B cell (primary cell): ENCODE data around the gene CACYBP. TPM values are rescaled to one million over a fixed set of nuclear protein-coding genes. Genes with fewer than 3 reads are reported as not detected.

ENCODE experiments used
- ATAC-seq: fragments of 200-7000 bp; cut with Tn5 transposase; one replicate; pipeline ENCODE4 v1.10.0; 2021; ENCODE audit warnings: low read depth, mild to moderate bottlenecking, moderate number of reproducible peaks, moderate library complexity
- CTCF ChIA-PET: fragments of 350-600 bp; sonication (Branson Sonifier 250); formaldehyde crosslinking; loops from one replicate; lab custom pipeline; 2021; ENCODE audit warnings: antibody characterized with exemption, inconsistent platforms; lab: Charles Lee
- POLR2A ChIA-PET: fragments of 350-600 bp; sonication (Branson Sonifier 250); formaldehyde crosslinking; loops from one replicate; lab custom pipeline; 2021; ENCODE audit warnings: antibody characterized with exemption; lab: Charles Lee
- DNase-seq: peaks from one replicate; pipeline ENCODE4 v3.0.0; 2013
- H2AFZ ChIP-seq: 2 replicates; pipeline ENCODE4 v1.6.1; 2012; ENCODE audit warnings: mild to moderate bottlenecking, low read depth, low read length; ENCODE audit not compliant: insufficient read depth, poor library complexity, severe bottlenecking
- H3K27ac ChIP-seq, 2 donors: 1 replicate in 1 of 2; 2 replicates in 1 of 2; pipeline ENCODE4 v1.5.1; 2012 to 2013; ENCODE audit warnings: low read length in 2 of 2, mild to moderate bottlenecking in 2 of 2, moderate library complexity in 1 of 2
- H3K27me3 ChIP-seq, 4 experiments: fragments of 200-600 bp in 1 of 4; sonication (generic) in 1 of 4; replicated peaks in 1 of 4; 1 replicate in 2 of 4; 2 replicates in 2 of 4; pipeline versions ENCODE4 v1.6.1 to v1.7.0; 2013 to 2016; ENCODE audit warnings: low read length in 3 of 4, mild to moderate bottlenecking in 2 of 4, mixed read lengths in 1 of 4, moderate library complexity in 1 of 4; ENCODE audit not compliant: insufficient read depth in 4 of 4, control insufficient read depth in 3 of 4; ENCODE audit errors: control extremely low read depth in 1 of 4
- H3K36me3 ChIP-seq, 2 experiments: replicated peaks in 1 of 2; 1 replicate in 1 of 2; 2 replicates in 1 of 2; pipeline versions ENCODE4 v1.6.1 to v1.7.1; 2013; ENCODE audit warnings: low read length in 1 of 2; ENCODE audit not compliant: insufficient read depth in 2 of 2, control insufficient read depth in 1 of 2; ENCODE audit errors: control extremely low read depth in 1 of 2, extremely low read depth in 1 of 2
- H3K4me1 ChIP-seq, 2 donors: fragments of 200-600 bp in 1 of 2; sonication (generic) in 1 of 2; 1 replicate in 1 of 2; 2 replicates in 1 of 2; pipeline versions ENCODE4 v1.5.1 to v1.6.1; 2013 to 2017; ENCODE audit warnings: low read length in 2 of 2; ENCODE audit not compliant: control insufficient read depth in 2 of 2, insufficient read depth in 2 of 2
- H3K4me2 ChIP-seq: replicated peaks from 2 replicates; pipeline ENCODE3; 2012; ENCODE audit warnings: mild to moderate bottlenecking, low read depth, low read length; ENCODE audit not compliant: poor library complexity, severe bottlenecking
- H3K4me3 ChIP-seq, 5 experiments: fragments of 200-600 bp in 1 of 5; sonication (generic) in 1 of 5; 1 replicate in 3 of 5; 2 replicates in 2 of 5; pipeline versions ENCODE4 v1.5.1 to v1.7.0; 2011 to 2016; ENCODE audit warnings: low read length in 4 of 5, mild to moderate bottlenecking in 4 of 5, low read depth in 2 of 5, control low read depth in 1 of 5, moderate library complexity in 1 of 5; ENCODE audit not compliant: insufficient read depth in 1 of 5; ENCODE audit errors: control extremely low read depth in 1 of 5, extremely low read depth in 1 of 5
- H3K79me2 ChIP-seq: fragments of 200-600 bp; sonication (generic); one replicate; pipeline ENCODE4 v1.6.0; 2016; ENCODE audit warnings: low read length; ENCODE audit not compliant: control insufficient read depth, insufficient read depth
- H3K9ac ChIP-seq: fragments of 200-600 bp; sonication (generic); 2 replicates; pipeline ENCODE4 v1.6.1; 2017; ENCODE audit warnings: mild to moderate bottlenecking, low read length, moderate library complexity
- H3K9me3 ChIP-seq, 3 donors: one replicate each; pipeline versions ENCODE4 v1.6.1 to v1.7.1; 2013; ENCODE audit warnings: low read length in 2 of 3; ENCODE audit not compliant: control insufficient read depth in 2 of 3, insufficient read depth in 1 of 3; ENCODE audit errors: control extremely low read depth in 1 of 3
- H4K20me1 ChIP-seq: 2 replicates; pipeline ENCODE4 v1.6.0; 2012; ENCODE audit warnings: mild to moderate bottlenecking, low read length; ENCODE audit not compliant: insufficient read depth, control insufficient read depth, poor library complexity, severe bottlenecking
- H3K27ac Mint-ChIP-seq: one replicate; pipeline ENCODE4 v1.8.0; 2021; ENCODE audit warnings: mixed read lengths
- H3K27me3 Mint-ChIP-seq: one replicate; pipeline ENCODE4 v1.8.0; 2021; ENCODE audit warnings: mixed read lengths
- H3K4me1 Mint-ChIP-seq: one replicate; pipeline ENCODE4 v1.8.0; 2021; ENCODE audit warnings: mixed read lengths
- H3K4me3 Mint-ChIP-seq: one replicate; pipeline ENCODE4 v1.8.0; 2021; ENCODE audit warnings: mixed read lengths
- H3K9me3 Mint-ChIP-seq: one replicate; pipeline ENCODE4 v1.8.0; 2022; ENCODE audit warnings: mixed read lengths; ENCODE audit not compliant: insufficient read depth
- EZH2 ChIP-seq: IDR thresholded peaks from 2 replicates; pipeline ENCODE4 v1.6.1; 2012; ENCODE audit warnings: borderline replicate concordance, low read depth, mild to moderate bottlenecking, moderate library complexity, low read length; ENCODE audit not compliant: insufficient read depth, poor library complexity, severe bottlenecking
- WGBS: methylation state at CpG from one replicate; pipeline ENCODE4 v1.1.5; 2013; ENCODE audit warnings: missing lambda C conversion rate; ENCODE audit not compliant: insufficient coverage; 5-methylcytosine and 5-hydroxymethylcytosine counted together
- intact Hi-C: fragments of 100-400 bp; cut with micrococcal nuclease; formaldehyde crosslinking; loops from one replicate; pipeline ENCODE4 v1.10.0; 2022
- polyA plus RNA-seq: library from polyadenylated mRNA; depleted of rRNA; stranded (reverse); fragments of >200 nt; gene quantifications from 2 replicates; pipeline ENCODE4 v1.2.3, GENCODE V29; 2012
- total RNA-seq, 2 donors: library from RNA; stranded (reverse); fragments of 120-200 nt in 1 of 2; gene quantifications; 1 replicate in 1 of 2; 2 replicates in 1 of 2; pipeline versions ENCODE4 v1.2.3 to v1.2.4, GENCODE V29; 2013 to 2022
- TF ChIP-seq, protein P1 (sequence below): fragments of 200-600 bp; IDR thresholded peaks from one replicate; pipeline ENCODE4 v1.8.0; 2022; ENCODE audit warnings: antibody characterized with exemption, mild to moderate bottlenecking

CACYBP gene
- total and polyA plus RNA-seq, 2 donors (not counting 1 experiment from before 2014, with no cell fraction given), result 16.2 to 71.1 TPM

DNA sequence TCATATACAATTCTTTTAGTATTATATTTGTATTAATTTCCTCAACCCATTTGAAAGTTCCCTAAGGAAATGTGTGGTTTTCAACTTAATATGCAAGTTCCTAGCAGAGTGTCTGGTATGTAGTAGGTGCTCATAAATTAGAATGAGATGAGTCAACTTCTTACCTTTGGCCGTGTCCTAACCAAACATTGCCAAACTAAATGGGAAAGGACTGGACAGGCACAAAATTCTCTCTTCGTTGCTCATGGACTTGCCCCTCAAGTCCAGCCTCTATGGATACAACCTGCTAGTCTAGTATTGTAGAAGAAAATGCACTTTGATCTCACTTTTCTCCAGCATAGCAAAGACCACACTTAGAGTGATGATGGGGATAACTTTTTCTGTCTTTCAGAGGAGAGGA lies 35.0 kb downstream of the CACYBP start:
- H3K4me1 ChIP-seq, result peaks cover 0 to 2% of the 10 kb centered on the region in 2 donors
- H2AFZ ChIP-seq, result no peak overlapping the region
- TF ChIP-seq, protein P1, sequence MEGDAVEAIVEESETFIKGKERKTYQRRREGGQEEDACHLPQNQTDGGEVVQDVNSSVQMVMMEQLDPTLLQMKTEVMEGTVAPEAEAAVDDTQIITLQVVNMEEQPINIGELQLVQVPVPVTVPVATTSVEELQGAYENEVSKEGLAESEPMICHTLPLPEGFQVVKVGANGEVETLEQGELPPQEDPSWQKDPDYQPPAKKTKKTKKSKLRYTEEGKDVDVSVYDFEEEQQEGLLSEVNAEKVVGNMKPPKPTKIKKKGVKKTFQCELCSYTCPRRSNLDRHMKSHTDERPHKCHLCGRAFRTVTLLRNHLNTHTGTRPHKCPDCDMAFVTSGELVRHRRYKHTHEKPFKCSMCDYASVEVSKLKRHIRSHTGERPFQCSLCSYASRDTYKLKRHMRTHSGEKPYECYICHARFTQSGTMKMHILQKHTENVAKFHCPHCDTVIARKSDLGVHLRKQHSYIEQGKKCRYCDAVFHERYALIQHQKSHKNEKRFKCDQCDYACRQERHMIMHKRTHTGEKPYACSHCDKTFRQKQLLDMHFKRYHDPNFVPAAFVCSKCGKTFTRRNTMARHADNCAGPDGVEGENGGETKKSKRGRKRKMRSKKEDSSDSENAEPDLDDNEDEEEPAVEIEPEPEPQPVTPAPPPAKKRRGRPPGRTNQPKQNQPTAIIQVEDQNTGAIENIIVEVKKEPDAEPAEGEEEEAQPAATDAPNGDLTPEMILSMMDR, result no peak
- TF ChIP-seq EZH2, result no peak
- peaks cover 19% of the 10 kb centered on the region for H3K27me3 Mint-ChIP-seq
- no peaks in the 10 kb centered on the region for H3K36me3 ChIP-seq
- H3K4me1 Mint-ChIP-seq, result peaks cover 2% of the 10 kb centered on the region
- H3K9me3 Mint-ChIP-seq, result no peaks in the 10 kb centered on the region
- no peaks in the 10 kb centered on the region for H3K79me2 ChIP-seq
- DNase-seq (no peak), ATAC-seq (no peak)
- WGBS, result no CpG with 5 or more reads among the region's 2 CpGs
- ChIA-PET POLR2A (no interaction called here), CTCF (no interaction called here)
- no peak overlapping the region for H3K9ac ChIP-seq
- H3K4me2 ChIP-seq, result no peak overlapping the region
- no peak overlapping the region for H3K4me3 ChIP-seq
- H3K27ac ChIP-seq, result no peak overlapping the region
- H3K27ac Mint-ChIP-seq, result no peak overlapping the region
- H3K4me3 Mint-ChIP-seq, result no peak overlapping the region
- H4K20me1 ChIP-seq, result no peaks in the 10 kb centered on the region
- no peaks in the 10 kb centered on the region for H3K27me3 ChIP-seq
- intact Hi-C loops, result no loop called here
- H3K9me3 ChIP-seq, result no peaks in the 10 kb centered on the region

DNA sequence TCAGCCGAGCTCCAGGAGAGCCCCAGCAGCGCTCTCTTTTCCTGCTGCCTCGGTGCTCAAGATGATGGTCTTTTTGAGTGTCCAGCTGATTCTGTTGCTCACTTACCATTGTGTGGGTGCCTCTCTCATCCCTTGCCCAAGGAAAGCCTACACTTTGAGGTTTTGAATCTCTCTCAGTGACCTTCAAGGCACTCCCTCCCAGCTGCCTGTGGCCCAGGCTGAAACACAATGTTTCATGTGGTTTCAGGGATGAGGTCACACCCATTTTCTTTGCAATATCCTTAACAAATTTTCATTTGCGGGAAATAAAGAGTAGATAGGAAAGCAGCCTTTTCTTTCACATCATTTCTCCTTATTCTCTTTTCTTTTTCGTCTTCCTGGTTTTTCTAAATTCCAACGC lies 36.1 kb downstream of the CACYBP start:
- WGBS, result 100% methylated on average over 3 of the region's 6 CpGs
- H3K4me1 ChIP-seq, result no peaks in the 10 kb centered on the region
- no peak overlapping the region for H2AFZ ChIP-seq
- H3K4me1 Mint-ChIP-seq, result no peaks in the 10 kb centered on the region
- no peak overlapping the region for H3K4me3 Mint-ChIP-seq
- no peak overlapping the region for H3K9ac ChIP-seq
- no peaks in the 10 kb centered on the region for H3K9me3 ChIP-seq
- ATAC-seq (no peak), DNase-seq (no peak)
- TF ChIP-seq, protein P1, result no peak
- TF ChIP-seq EZH2, result no peak
- no peak overlapping the region for H3K27ac ChIP-seq
- H4K20me1 ChIP-seq, result no peaks in the 10 kb centered on the region
- CTCF ChIA-PET, result interaction anchor here (0.6 to 1.1 kb wide), 2 partner anchors 11 to 770 kb away, joined by 3 to 4 read pairs; no protein-coding TSS in a partner anchor
- no peak overlapping the region for H3K4me2 ChIP-seq
- H3K4me3 ChIP-seq, result no peak overlapping the region
- intact Hi-C loops, result no loop called here
- H3K27me3 Mint-ChIP-seq, result peaks cover 22% of the 10 kb centered on the region
- H3K27ac Mint-ChIP-seq, result no peak overlapping the region
- H3K27me3 ChIP-seq, result no peaks in the 10 kb centered on the region
- no peaks in the 10 kb centered on the region for H3K36me3 ChIP-seq
- POLR2A ChIA-PET, result no interaction called here
- H3K79me2 ChIP-seq, result no peaks in the 10 kb centered on the region
- no peaks in the 10 kb centered on the region for H3K9me3 Mint-ChIP-seq
